Colonic mucosa (tissue), 4 donors: Measurements from ENCODE around the gene BAZ1B. TPM values are rescaled to one million over a fixed set of nuclear protein-coding genes. Genes with fewer than 3 reads are reported as not detected.
"Not testable (repeated sequence)": the region's sequence is repeated elsewhere in the genome, so short reads cannot be mapped to it uniquely, and the experiment has no call there.

Source experiments
- DNase-seq: peaks from one replicate; pipeline ENCODE4 v3.0.0-alpha.2; 2020
- H3K27ac ChIP-seq: fragments of 200-600 bp; one replicate; pipeline ENCODE4 v1.8.0; 2021
- H3K27me3 ChIP-seq: fragments of 200-600 bp; one replicate; pipeline ENCODE4 v1.8.0; 2021
- H3K36me3 ChIP-seq: fragments of 200-600 bp; one replicate; pipeline ENCODE4 v1.8.0; 2021
- H3K4me1 ChIP-seq: fragments of 200-600 bp; one replicate; pipeline ENCODE4 v1.8.0; 2021; ENCODE audit warnings: mild to moderate bottlenecking
- H3K4me3 ChIP-seq: fragments of 200-600 bp; one replicate; pipeline ENCODE4 v1.8.0; 2021
- H3K9ac ChIP-seq, 2 donors: one replicate each; pipeline ENCODE4 v1.7.0; 2013; ENCODE audit warnings: control low read depth in 2 of 2, low read depth in 2 of 2, low read length in 2 of 2
- H3K9me3 ChIP-seq: fragments of 200-600 bp; one replicate; pipeline ENCODE4 v1.8.0; 2021
- intact Hi-C: fragments of 100-400 bp; cut with DNase I; formaldehyde crosslinking; loops from one replicate; pipeline ENCODE4 v1.14.1; 2022
- total RNA-seq, 2 donors: library from RNA; stranded (reverse); fragmentation: NEBNext Ultra II Directional in 1 of 2; extraction: Animal tissue kit (Norgen Biotek cat#: 25700) in 1 of 2; gene quantifications; one replicate each; pipeline ENCODE4 v1.2.1, GENCODE V29; 2021
- TF ChIP-seq, protein P1 (sequence below): fragments of 200-600 bp; IDR thresholded peaks from one replicate; pipeline ENCODE4 v1.8.0; 2022; ENCODE audit warnings: antibody characterized with exemption, mild to moderate bottlenecking
- donor health status: healthy.
- donor health status: DM: no; HTN: no; CAD: no.
- donor health status: DM: no; HTN: no; CAD: no.

BAZ1B gene
- total RNA-seq, 2 donors from 2014 or later, result 43.9 to 58.4 TPM

DNA sequence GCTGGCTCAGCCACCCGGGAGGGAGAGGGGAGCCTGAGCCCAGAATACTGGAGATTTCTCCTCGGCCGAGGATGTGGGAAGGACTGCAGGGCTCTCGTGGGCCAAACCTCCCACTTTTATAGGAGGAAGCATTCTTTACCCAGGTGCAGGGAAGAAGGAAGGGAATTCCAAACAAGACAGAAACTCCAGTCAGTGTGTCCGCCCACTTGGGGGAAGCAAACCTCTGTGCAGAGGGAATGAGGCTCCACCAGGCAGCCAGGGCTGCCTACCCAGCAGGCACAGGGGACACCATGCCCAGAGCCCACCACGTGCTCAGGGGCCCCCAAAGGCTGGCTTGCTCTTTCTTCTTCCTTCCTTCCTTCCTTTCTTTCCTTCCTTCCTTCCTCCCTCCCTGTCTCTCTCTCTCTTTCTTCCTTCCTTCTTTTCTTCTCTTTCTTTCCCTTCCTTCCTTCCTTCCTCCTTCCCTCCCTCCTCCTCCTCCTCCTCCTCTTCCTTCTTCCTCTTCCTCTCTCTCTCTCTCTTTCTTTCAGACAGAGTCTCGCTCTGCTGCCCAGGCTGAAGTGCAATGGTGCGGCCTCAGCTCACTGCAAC lies 103.9 kb downstream of the BAZ1B start:
- no peak overlapping the region for H3K27ac ChIP-seq
- TF ChIP-seq, protein P1, sequence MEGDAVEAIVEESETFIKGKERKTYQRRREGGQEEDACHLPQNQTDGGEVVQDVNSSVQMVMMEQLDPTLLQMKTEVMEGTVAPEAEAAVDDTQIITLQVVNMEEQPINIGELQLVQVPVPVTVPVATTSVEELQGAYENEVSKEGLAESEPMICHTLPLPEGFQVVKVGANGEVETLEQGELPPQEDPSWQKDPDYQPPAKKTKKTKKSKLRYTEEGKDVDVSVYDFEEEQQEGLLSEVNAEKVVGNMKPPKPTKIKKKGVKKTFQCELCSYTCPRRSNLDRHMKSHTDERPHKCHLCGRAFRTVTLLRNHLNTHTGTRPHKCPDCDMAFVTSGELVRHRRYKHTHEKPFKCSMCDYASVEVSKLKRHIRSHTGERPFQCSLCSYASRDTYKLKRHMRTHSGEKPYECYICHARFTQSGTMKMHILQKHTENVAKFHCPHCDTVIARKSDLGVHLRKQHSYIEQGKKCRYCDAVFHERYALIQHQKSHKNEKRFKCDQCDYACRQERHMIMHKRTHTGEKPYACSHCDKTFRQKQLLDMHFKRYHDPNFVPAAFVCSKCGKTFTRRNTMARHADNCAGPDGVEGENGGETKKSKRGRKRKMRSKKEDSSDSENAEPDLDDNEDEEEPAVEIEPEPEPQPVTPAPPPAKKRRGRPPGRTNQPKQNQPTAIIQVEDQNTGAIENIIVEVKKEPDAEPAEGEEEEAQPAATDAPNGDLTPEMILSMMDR, result no peak
- no peaks in the 10 kb centered on the region for H3K27me3 ChIP-seq
- DNase-seq, result no peak
- no peaks in the 10 kb centered on the region for H3K4me1 ChIP-seq
- no peak overlapping the region for H3K9ac ChIP-seq
- no peaks in the 10 kb centered on the region for H3K9me3 ChIP-seq
- intact Hi-C loops, result no loop called here
- no peaks in the 10 kb centered on the region for H3K36me3 ChIP-seq
- no peak overlapping the region for H3K4me3 ChIP-seq

DNA sequence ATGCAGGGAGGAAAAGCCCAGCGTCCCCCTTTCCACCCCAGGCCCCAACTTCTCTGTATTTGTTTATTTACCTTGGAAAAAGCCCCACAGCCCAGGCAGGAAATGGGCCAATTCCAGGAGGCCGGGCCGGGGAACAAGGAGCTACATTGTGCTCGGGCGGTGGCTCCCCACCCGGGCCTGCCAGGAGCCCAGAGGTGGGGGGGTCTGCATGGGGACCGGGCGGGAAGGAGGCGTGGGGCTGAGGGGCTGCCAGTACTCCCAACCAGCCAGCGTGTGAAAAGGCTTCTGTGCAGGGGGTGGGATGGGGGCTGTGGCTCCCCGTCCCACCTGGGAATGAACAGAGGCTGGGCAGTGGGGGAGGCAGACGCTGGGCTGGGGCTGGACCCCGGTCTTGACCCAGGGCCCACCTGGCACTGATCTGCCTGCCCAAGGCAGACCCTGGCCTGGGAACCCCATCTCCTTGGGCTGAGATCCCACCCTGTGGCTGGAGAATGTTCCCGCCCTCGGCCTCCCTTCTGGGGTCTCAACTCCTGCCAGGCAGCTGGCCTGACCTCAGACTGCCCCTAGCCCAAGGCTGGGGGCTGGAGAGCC lies 111.5 kb downstream of the BAZ1B start:
- intact Hi-C loops, H3K9ac ChIP-seq, H3K27ac ChIP-seq, H3K27me3 ChIP-seq, H3K9me3 ChIP-seq, H3K4me1 ChIP-seq, H3K36me3 ChIP-seq, H3K4me3 ChIP-seq: not testable (repeated sequence)
- DNase-seq, result peak; percentile 57

DNA sequence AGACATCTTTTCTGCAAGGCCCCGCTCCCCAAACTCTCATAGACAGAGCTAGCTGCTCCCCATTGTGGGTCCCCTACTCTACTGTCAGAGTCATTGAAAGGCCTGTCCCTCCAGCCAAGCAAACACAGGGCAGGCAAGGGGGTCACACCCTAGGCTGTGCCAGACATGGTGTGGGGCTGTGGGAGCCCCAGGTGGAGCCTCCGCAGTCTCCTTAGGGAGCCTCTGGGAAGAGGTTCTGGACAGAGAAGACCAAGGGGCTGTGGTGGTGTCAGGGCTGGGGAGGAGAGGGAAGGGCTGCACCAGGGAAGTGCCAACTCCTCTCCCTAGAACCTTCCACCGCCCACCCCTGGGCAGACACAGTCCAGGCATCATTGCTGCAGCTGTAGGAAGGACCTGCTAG lies 117.2 kb downstream of the BAZ1B start:
- H3K4me3 ChIP-seq, H3K9ac ChIP-seq, H3K27ac ChIP-seq, H3K9me3 ChIP-seq, H3K27me3 ChIP-seq, intact Hi-C loops, H3K4me1 ChIP-seq, H3K36me3 ChIP-seq, DNase-seq: not testable (repeated sequence)

DNA sequence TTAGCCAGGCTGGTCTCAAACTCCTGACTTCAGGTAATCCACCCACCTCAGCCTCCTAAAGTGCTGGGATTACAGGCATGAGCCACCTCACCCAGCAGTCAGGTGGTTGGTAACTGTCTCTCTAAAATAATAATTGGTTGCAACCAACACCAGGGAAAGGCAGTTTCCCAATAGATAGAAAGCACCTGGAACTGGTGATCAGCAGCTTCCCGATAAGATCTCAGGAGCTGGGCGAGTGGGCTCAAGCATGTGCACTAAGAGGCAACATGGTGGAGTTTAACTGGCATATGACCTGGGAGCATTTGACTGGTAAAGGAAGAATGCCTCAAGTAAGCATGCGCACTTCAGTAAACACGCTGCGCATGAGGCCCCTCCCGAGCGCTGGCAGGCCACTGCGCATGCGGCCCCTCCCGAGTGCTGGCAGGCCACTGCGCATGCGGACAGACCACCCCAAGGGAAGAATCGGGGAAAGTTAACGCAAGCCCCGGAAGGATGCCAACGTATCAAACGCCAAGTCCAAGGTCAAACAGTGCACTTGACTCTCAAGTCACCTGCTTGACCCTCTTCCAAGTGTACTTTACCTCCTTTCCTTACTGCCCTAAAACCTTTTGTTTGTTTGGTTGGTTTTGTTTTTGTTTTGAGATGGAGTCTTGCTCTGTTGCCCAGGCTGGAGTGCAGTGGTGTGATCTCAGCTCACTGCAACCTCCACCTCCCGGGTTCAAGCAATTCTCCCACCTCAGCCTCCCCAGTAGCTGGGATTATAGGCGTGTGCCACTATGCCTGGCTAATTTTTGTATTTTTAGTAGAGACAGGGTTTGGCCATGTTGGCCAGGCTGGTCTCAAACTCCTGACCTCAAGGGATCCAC lies 122.7 kb downstream of the BAZ1B start:
- H3K9ac ChIP-seq, H3K36me3 ChIP-seq, H3K27ac ChIP-seq, H3K27me3 ChIP-seq, H3K4me3 ChIP-seq, H3K4me1 ChIP-seq, intact Hi-C loops, H3K9me3 ChIP-seq: not testable (repeated sequence)
- DNase-seq, result peak; percentile 78

DNA sequence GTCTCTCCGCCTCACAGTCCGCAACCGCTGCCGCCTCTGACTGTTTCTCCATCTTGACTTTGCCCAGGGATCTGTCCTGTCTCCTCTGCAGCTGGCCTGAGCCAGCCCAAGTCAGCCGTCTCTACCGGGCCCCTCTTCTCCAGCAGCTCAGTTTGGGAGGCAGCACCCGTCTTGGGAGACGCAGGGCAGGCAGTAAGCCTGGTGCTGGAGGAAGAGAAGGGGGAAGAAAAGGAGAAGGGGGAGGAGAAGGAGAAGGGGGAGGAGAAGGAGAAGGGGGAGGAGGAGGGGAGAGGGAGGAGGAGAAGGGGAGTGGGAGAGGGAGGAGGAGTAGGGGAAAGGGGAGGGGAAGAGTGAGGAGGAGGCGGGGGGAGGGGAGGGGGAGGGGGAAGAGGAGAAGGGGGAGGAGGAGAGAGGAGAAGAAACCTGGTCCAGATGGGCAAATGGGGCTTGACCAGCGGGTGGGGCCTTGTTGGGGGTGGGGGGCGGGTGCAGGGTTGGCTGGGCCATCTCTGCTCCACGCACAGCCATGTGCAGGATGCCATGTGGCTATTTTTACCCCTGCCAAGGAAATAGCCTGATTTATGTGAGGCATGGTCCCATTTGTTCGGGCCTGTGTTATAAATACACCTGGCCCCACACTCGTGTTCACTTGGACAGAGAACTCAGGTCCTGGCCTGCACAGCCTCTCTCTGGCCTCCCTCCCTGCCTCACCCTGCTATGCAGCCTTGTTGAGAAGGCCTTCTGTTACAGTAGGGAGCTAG lies 124.4 kb downstream of the BAZ1B start:
- H3K36me3 ChIP-seq, result no peaks in the 10 kb centered on the region
- TF ChIP-seq, protein P1, result no peak
- H3K9me3 ChIP-seq, result no peaks in the 10 kb centered on the region
- peak overlapping the region in 1 of 2 donors; percentile 24 for H3K9ac ChIP-seq
- intact Hi-C loops, result no loop called here
- no peaks in the 10 kb centered on the region for H3K4me1 ChIP-seq
- H3K27me3 ChIP-seq, result no peaks in the 10 kb centered on the region
- no peak overlapping the region for H3K27ac ChIP-seq
- no peak overlapping the region for H3K4me3 ChIP-seq
- DNase-seq, result no peak

DNA sequence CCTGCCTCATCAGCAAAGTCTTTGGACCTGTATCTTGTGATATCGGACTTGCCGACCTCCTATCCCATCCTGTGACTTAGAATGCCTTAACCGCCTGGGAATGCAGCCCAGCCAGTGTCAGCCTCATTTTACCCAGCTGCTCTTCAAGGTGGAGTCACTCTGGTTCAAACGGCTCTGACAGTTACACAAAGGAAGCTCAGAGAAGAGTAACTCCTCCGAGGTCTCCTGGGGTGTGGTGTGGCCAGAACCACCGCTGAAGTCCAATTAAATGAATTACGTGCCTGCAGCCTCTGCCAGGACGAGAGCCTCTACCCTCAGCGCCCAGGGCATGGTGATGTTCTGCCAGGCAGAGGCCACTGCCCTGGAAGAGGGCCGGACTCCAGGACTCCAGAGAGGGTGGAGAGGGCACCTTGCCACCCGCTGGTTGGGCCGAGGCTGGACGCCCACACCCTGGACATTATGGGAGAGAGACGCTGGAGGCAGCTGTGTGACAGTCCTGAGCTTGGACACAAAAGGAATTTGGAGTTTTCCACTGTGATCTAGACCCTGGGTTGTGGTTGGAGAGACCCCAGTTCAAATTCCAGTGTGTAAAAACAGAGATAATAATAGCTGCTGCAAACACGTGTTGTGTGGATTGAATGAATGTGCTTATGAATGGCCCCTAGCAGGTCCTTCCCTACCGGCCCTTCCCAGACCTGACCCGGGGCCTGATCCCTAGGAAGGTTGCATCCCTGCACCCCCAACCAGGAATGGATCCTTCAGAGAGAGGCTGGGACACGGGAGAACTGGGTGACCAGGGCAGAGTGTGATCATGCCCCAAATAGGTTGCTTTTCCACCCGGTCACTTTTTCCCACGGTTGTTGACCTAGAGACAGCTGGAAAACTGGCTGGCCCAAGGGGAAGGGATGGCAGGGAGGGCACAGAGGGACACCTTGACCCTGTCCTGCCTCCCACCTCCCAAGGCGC lies 126.3 kb downstream of the BAZ1B start:
- no peak for DNase-seq
- H3K36me3 ChIP-seq, result no peaks in the 10 kb centered on the region
- no peaks in the 10 kb centered on the region for H3K4me1 ChIP-seq
- H3K27me3 ChIP-seq, result no peaks in the 10 kb centered on the region
- H3K27ac ChIP-seq, result no peak overlapping the region
- intact Hi-C loops, result no loop called here
- H3K9ac ChIP-seq, result no peak overlapping the region
- H3K9me3 ChIP-seq, result no peaks in the 10 kb centered on the region
- no peak overlapping the region for H3K4me3 ChIP-seq
- TF ChIP-seq, protein P1, result no peak
